Activated CD4-positive, alpha-beta T cell treated with anti-CD3 and anti-CD28 coated beads, Interleukin-2, amount 10 ng/mL, durations not matched to agents 7 days and 5 days (primary cell): ENCODE measurements around the gene LBH. TPM values are rescaled to one million over a fixed set of nuclear protein-coding genes. Genes with fewer than 3 reads are reported as not detected.
"Not testable (repeated sequence)": the region's sequence is repeated elsewhere in the genome, so short reads cannot be mapped to it uniquely, and the experiment has no call there.

Source experiments
- CTCF ChIA-PET: fragments of 350-600 bp; sonication (Branson Sonifier 250); formaldehyde crosslinking; loops from one replicate; lab custom pipeline; 2021; ENCODE audit warnings: antibody characterized with exemption; lab: Charles Lee
- POLR2A ChIA-PET: fragments of 350-600 bp; sonication (Branson Sonifier 250); formaldehyde crosslinking; loops from one replicate; lab custom pipeline; 2021; ENCODE audit warnings: antibody characterized with exemption; lab: Charles Lee
- DNase-seq: peaks from one replicate; pipeline ENCODE4 v3.0.0-alpha.2; 2020
- H3K27ac Mint-ChIP-seq: one replicate; pipeline ENCODE4 v1.8.0; 2021; ENCODE audit warnings: mild to moderate bottlenecking, moderate library complexity, mixed read lengths
- H3K27me3 Mint-ChIP-seq: one replicate; pipeline ENCODE4 v1.8.0; 2021; ENCODE audit warnings: mixed read lengths
- H3K36me3 Mint-ChIP-seq: one replicate; pipeline ENCODE4 v1.8.0; 2021; ENCODE audit warnings: low read depth, mixed read lengths
- H3K4me1 Mint-ChIP-seq: one replicate; pipeline ENCODE4 v1.8.0; 2021; ENCODE audit warnings: mixed read lengths
- H3K4me3 Mint-ChIP-seq: one replicate; pipeline ENCODE4 v1.8.0; 2021; ENCODE audit warnings: mild to moderate bottlenecking, moderate library complexity, mixed read lengths
- H3K9me3 Mint-ChIP-seq: one replicate; pipeline ENCODE4 v1.8.0; 2021; ENCODE audit warnings: mixed read lengths
- total RNA-seq, 2 experiments: library from RNA; stranded (reverse); gene quantifications; one replicate each; pipeline ENCODE4 v1.2.3, GENCODE V29; 2021

Gene LBH
- total RNA-seq, 2 experiments from 2014 or later = 136 to 146 TPM

DNA sequence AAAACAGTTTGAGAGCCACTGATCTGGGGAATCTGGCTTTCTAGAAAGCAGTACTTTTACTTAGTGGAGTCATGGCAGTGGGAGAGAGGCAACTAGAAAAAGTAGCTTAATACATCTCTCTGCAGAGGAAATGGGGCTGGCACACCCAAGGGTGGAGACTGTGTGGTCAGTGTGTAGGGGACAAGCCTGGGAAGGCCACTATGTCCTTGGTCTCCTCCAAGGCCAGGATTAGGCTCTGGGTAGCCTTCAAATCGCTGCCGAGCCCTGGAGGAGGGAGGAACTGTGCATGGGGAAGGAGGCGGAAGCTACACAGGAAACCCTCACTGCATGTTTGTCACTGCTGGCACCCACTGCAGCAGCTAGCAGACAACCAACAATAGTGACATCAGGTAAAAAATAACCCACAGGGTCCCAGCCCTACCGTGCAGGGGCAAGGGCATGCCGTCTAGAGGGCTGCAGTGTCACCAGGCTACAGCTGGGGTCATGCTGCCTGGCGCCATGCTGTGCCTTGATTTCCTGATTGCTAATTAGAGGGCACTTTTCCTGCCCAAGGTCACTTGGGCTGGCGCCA lies 34.8 kb downstream of the LBH start:
- no peaks in the 10 kb centered on the region for H3K27me3 Mint-ChIP-seq
- H3K36me3 Mint-ChIP-seq = peaks cover 44% of the 10 kb centered on the region
- DNase-seq = peak; percentile 71
- H3K27ac Mint-ChIP-seq = peak overlapping the region; percentile 97
- peak overlapping the region; percentile 71 for H3K4me3 Mint-ChIP-seq
- peaks cover 77% of the 10 kb centered on the region for H3K4me1 Mint-ChIP-seq
- ChIA-PET POLR2A (no interaction called here), CTCF (interaction anchor here (0.6 to 2.4 kb wide), 9 partner anchors 12 to 90 kb away, joined by 3 to 14 read pairs (median 3); no protein-coding TSS in a partner anchor)
- peaks cover 24% of the 10 kb centered on the region for H3K9me3 Mint-ChIP-seq

DNA sequence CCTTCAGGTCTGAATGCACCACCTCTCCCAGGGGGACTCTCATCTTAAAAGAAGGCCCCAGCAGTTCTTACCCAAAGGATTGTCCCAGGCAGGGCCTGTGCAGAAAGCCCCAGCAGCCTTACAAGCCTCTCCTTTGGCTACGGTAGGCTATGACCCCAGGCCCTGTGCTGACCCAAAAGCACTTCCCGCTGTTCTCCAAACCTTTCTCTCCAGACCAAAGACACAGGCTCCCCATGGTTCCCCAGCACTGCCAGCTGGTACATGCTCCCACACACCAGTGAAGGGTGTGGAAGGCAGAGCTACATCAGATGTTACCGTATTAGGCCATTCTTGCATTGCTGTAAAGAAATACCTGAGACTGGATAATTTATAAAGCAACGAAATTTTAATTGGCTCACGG lies 35.4 kb downstream of the LBH start:
- Mint-ChIP-seq H3K27me3 (no peaks in the 10 kb centered on the region), H3K4me3 (peak overlapping the region; percentile 71), H3K36me3 (peaks cover 40% of the 10 kb centered on the region), H3K4me1 (peaks cover 78% of the 10 kb centered on the region), H3K9me3 (peaks cover 22% of the 10 kb centered on the region), H3K27ac (peak overlapping the region; percentile 97)
- no peak for DNase-seq
- POLR2A ChIA-PET = no interaction called here
- CTCF ChIA-PET = interaction anchor here (0.7 to 2.4 kb wide), 11 partner anchors 9 to 90 kb away, joined by 3 to 14 read pairs (median 3); no protein-coding TSS in a partner anchor

DNA sequence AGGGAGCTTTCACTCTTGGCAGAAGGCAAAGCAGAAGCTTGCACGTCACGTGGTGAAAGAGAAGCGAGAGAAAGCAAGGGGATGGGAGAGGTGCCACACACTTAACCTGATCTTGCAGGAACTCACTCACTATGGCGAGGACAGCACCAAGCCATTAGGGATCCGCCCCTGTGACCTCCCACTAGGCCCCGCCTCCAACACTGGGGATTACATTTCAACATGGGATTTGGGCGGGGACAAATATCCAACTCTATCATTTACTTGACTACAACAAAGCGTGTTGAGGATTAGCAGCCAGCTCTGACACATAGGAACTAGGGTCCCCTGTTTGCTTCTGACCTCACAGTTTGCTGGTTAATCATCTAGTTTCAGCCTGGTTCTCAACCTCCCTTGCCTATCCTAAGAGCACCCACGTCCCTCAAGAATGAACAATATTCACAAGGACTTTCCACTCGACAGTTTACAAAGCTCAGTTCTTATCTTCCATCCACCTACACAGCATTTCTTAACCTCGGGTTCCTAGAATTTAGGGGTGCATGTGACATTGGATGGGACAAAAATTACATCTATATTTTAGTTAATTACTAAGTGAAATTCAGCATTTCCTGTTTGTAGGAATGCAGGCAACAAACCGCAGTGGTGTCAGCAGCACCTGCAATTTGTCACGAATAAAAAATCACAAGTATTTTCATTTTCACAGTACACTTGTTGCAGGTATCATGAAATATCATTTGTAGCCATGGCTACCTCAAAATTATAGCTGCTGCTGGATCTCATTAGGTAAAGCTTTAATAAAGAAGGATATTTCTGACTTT lies 36.0 kb downstream of the LBH start:
- peaks cover 73% of the 10 kb centered on the region for H3K4me1 Mint-ChIP-seq
- H3K4me3 Mint-ChIP-seq = peak overlapping the region; percentile 71
- peaks cover 34% of the 10 kb centered on the region for H3K36me3 Mint-ChIP-seq
- H3K27me3 Mint-ChIP-seq = no peaks in the 10 kb centered on the region
- POLR2A ChIA-PET = no interaction called here
- H3K27ac Mint-ChIP-seq = peak overlapping the region; percentile 97
- CTCF ChIA-PET = interaction anchor here (0.7 to 2.4 kb wide), 11 partner anchors 10 to 89 kb away, joined by 3 to 14 read pairs (median 4); no protein-coding TSS in a partner anchor
- peak; percentile 51 for DNase-seq
- peaks cover 17% of the 10 kb centered on the region for H3K9me3 Mint-ChIP-seq

DNA sequence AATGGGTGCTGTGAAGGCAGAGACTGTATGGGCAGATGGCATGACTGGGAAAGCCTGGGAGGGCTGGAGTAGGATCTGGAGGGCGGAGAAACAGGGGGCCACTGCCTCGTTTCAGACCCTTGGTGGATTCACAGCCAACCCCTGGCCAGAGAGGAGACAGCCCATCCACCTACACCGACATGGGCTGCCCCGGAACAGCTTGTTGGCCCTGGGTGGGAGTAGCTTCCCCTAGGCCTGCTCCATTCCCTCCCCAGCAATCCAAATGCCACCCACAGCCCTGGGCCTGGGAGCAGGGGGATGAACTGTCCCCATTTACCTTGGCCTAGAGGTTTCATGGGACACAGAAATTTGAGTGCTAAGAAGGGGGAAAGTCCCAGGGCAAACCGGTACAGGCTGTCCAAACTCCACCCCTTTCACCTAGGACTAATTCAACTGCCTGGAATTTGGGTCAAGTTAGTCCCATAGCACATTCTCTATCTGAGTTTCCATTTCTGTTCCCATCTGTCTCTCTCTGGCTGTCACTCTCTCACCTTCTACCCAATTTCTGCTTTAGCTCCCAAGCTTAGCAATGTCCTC lies 37.0 kb downstream of the LBH start:
- H3K27me3 Mint-ChIP-seq = no peaks in the 10 kb centered on the region
- H3K4me3 Mint-ChIP-seq = no peak overlapping the region
- peaks cover 68% of the 10 kb centered on the region for H3K4me1 Mint-ChIP-seq
- CTCF ChIA-PET = interaction anchor here (1.4 to 2.2 kb wide), 5 partner anchors 11 to 33 kb away, joined by 3 to 7 read pairs (median 4); no protein-coding TSS in a partner anchor
- peaks cover 9% of the 10 kb centered on the region for H3K9me3 Mint-ChIP-seq
- POLR2A ChIA-PET = no interaction called here
- no peak for DNase-seq
- H3K27ac Mint-ChIP-seq = peak overlapping the region; percentile 97
- H3K36me3 Mint-ChIP-seq = peaks cover 24% of the 10 kb centered on the region

DNA sequence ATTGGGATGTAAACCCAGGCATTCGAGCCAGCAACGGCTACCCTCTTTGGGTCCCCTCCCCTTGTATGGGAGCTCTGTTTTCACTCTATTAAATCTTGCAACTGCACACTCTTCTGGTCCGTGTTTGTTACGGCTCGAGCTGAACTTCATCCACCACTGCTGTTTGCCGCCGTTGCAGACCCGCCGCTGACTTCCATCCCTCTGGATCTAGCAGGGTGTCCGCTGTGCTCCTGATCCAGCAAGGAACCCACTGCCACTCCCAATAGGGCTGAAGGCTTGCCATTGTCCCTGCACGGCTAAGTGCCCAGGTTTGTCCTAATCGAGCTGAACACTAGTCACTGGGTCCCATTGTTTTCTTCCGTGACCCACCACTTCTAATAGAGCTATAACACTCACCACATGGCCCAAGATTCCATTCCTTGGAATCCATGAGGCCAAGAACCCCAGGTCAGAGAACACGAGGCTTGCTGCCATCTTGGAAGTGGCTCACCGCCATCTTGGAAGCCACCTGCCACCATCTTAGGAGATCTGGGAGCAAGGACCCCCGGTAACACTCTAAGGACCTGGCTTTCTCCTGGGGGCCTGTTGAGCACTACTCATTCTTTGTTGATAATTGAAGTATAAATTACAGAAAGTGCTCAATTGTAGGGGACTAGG lies 37.9 kb downstream of the LBH start:
- CTCF ChIA-PET = interaction anchor here (0.6 to 2.2 kb wide), 6 partner anchors 13 to 40 kb away, joined by 3 to 6 read pairs (median 4); no protein-coding TSS in a partner anchor
- peaks cover 65% of the 10 kb centered on the region for H3K4me1 Mint-ChIP-seq
- H3K9me3 Mint-ChIP-seq, POLR2A ChIA-PET, H3K27me3 Mint-ChIP-seq, H3K4me3 Mint-ChIP-seq, DNase-seq: not testable (repeated sequence)
- peak overlapping the region; percentile 61 for H3K27ac Mint-ChIP-seq
- peaks cover 22% of the 10 kb centered on the region for H3K36me3 Mint-ChIP-seq

DNA sequence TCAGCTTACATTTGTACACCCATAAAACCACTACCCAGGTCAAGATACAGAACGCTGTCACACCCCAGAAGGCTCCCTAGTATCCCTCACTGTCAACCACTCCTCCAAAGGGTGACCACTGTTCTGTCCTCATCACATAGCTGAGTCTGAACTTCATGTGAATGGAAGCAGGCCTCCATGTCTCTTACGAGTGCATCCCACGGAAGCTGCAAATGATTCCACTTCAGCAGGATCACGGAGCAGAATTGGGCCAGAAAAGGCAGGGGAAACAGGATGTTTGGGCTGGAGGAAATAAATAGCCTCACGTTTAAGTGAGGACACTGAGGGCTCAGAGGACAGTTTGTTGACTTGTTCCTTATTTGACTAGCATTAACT lies 38.4 kb downstream of the LBH start:
- CTCF ChIA-PET = interaction anchor here (0.6 to 2.2 kb wide), 6 partner anchors 12 to 41 kb away, joined by 3 to 6 read pairs (median 4); no protein-coding TSS in a partner anchor
- Mint-ChIP-seq H3K27me3 (no peaks in the 10 kb centered on the region), H3K4me1 (peaks cover 61% of the 10 kb centered on the region)

DNA sequence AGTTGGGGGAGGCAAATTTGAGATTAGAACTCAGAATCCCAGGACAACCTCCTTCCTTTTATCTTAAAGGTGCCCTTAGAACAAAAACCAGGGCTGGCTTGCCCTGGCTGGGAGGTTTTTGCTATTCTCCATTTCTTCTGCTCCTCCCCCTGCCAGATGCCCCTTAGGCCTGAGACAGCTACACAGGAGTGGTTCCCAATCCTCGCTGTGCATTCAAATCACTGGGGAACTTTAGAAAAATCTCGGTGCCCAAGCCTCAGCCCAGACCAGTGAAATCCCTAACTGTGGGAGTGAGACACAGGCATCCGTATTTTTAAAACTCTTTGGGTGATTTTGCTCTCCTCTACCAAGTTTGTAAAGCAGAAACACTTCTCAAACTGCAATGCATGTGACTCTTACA lies 38.8 kb downstream of the LBH start:
- H3K27me3 Mint-ChIP-seq = no peaks in the 10 kb centered on the region
- CTCF ChIA-PET = interaction anchor here (0.7 to 2.0 kb wide), 3 partner anchors 12 to 289 kb away, joined by 3 to 5 read pairs (median 4); no protein-coding TSS in a partner anchor
- peaks cover 4% of the 10 kb centered on the region for H3K9me3 Mint-ChIP-seq
- POLR2A ChIA-PET = no interaction called here
- no peak overlapping the region for H3K4me3 Mint-ChIP-seq
- no peak for DNase-seq
- H3K4me1 Mint-ChIP-seq = peaks cover 59% of the 10 kb centered on the region
- H3K36me3 Mint-ChIP-seq = peaks cover 16% of the 10 kb centered on the region
- no peak overlapping the region for H3K27ac Mint-ChIP-seq

More for the DNA sequence above, 38.4 kb downstream of the LBH start:
- Mint-ChIP-seq H3K36me3 (peaks cover 17% of the 10 kb centered on the region), H3K4me3 (no peak overlapping the region), H3K27ac (no peak overlapping the region), H3K9me3 (peaks cover 4% of the 10 kb centered on the region)
- POLR2A ChIA-PET = no interaction called here
- DNase-seq = no peak

DNA sequence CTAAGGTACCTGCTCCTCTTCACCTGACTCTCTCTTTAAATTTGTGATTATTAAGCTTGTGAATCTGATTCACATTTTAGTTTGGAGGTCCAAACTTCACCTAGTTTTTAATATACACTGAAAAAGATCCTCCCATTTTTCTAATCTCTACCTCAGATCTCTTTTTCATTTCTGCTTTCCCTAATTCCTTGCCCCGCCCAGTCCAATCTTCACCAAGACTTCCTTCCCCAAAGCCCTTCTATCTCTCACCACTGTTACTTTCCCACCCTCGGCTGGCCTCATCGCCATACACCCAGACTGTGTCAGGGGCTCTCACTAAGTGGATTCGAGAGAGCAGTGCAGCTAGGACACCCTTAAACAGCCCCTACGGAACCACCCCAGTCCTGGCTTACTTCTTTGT lies 40.0 kb downstream of the LBH start:
- Mint-ChIP-seq H3K27ac (peak overlapping the region; percentile 27), H3K9me3 (peaks cover 3% of the 10 kb centered on the region), H3K4me3 (no peak overlapping the region), H3K27me3 (no peaks in the 10 kb centered on the region), H3K4me1 (peaks cover 48% of the 10 kb centered on the region), H3K36me3 (peaks cover 8% of the 10 kb centered on the region)
- POLR2A ChIA-PET = no interaction called here
- CTCF ChIA-PET = interaction anchor here (1.7 to 2.0 kb wide), 2 partner anchors 11 to 12 kb away, joined by 5 read pairs; no protein-coding TSS in a partner anchor
- DNase-seq = no peak

DNA sequence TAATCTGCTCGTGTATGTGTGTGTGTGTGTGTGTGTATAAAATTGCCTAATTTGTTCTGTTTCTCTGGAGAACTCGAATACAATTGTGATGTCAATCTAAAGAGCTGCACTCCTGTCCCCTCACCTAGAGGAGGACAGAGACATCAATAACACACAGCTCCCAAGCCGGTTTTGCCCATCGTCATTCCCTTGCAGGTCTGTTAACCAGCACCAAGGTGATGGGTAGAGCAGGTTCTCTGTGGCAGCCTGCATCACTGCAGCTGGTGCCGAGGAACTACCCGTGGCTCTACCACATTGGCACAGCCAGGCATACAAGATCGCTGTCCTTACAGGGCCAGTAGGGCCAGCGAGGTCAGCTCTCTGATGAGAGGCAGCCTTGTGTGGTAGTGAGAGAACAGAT lies 41.0 kb downstream of the LBH start:
- Mint-ChIP-seq H3K27me3 (no peaks in the 10 kb centered on the region), H3K4me1 (peaks cover 45% of the 10 kb centered on the region), H3K4me3 (no peak overlapping the region), H3K27ac (no peak overlapping the region), H3K36me3 (peaks cover 2% of the 10 kb centered on the region), H3K9me3 (peaks cover 2% of the 10 kb centered on the region)
- no peak for DNase-seq
- CTCF ChIA-PET = interaction anchor here (1.4 to 1.7 kb wide), 2 partner anchors 8 to 13 kb away, joined by 4 to 5 read pairs; no protein-coding TSS in a partner anchor
- POLR2A ChIA-PET = no interaction called here

DNA sequence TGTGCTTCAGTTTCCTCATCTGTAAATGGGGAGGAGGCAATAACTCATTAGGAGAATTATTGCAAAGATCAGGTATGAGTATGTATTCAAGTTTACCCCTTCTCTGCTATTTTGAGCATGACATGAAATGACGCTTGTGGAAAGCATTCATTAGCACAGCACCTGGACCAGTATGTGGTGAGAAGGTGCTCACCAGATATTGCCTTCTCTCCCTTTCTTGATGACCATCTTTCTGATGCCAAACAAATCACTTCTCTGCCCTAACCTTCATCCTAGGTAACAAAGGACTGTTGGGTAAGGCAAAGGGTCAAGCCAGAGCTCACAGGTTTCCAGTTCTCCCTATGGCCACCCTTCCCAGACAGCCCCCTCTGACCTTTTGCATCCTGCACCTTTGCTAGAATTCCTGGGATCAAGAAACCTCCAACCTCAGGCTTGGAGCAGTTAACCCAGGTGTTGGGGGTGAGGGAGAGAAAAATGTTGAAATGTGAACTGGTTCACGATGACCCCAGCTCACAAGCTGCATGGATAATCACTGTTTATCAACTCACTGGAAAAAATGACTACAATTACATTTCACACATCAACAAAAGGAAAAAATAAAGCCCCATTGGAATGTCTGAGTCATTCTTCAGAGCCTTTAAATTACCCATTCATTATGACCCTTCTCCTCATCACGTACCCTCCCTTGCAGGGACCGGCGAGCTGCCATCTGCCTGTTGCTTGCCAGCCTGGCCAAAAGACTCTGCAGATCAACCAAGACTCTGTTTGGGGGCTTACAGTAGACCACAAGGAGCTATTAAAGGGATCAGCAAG lies 41.6 kb downstream of the LBH start:
- no peaks in the 10 kb centered on the region for H3K9me3 Mint-ChIP-seq
- H3K36me3 Mint-ChIP-seq = no peaks in the 10 kb centered on the region
- peaks cover 38% of the 10 kb centered on the region for H3K4me1 Mint-ChIP-seq
- no peak overlapping the region for H3K27ac Mint-ChIP-seq
- DNase-seq = no peak
- H3K4me3 Mint-ChIP-seq = no peak overlapping the region
- CTCF ChIA-PET = interaction anchor here (0.8 to 1.7 kb wide), 3 partner anchors 8 to 34 kb away, joined by 3 to 5 read pairs (median 4); no protein-coding TSS in a partner anchor
- no peaks in the 10 kb centered on the region for H3K27me3 Mint-ChIP-seq
- POLR2A ChIA-PET = no interaction called here

DNA sequence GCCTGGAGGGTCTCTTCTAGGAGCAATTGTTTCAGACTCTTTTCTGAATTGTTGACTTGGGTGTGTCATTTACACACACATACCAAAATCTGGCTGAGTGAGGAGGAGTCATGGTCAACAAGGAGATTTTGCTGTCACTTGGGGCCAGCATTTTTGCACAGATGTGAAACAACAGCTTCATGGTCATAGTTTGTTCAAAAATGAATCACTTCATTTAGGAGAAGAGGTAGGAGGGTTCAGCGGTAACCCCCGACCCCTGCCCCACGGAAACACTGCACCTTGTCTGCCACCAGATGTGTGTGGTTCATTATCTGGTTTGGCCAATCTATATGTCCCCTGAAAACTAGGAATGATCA lies 42.2 kb downstream of the LBH start:
- Mint-ChIP-seq H3K4me1 (peaks cover 37% of the 10 kb centered on the region), H3K4me3 (no peak overlapping the region), H3K27me3 (no peaks in the 10 kb centered on the region), H3K36me3 (no peaks in the 10 kb centered on the region), H3K9me3 (peaks cover 2% of the 10 kb centered on the region), H3K27ac (no peak overlapping the region)
- ChIA-PET CTCF (interaction anchor here (0.8 to 1.4 kb wide), 2 partner anchors 7 to 34 kb away, joined by 3 to 4 read pairs; no protein-coding TSS in a partner anchor), POLR2A (no interaction called here)
- no peak for DNase-seq
